ENCODE measurements around the gene MUS81.

DNA sequence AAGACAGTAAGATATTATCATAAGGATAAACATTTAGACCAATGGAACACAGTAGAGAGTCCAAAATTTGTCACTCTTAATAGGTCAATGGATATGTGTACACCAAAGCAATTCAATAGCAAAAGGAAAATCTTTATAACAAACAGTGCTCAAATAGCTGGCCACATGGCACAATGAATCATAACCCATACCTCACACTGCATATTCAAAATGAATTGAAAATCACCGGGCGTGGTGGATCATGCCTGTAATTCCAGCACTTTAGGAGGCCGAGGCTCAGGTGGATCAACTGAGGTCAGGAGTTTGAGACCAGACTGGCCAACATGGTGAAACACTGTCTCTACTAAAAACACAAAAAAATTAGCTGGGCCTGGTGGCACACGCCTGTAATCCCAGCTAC, 18.1 kb upstream of the MUS81 start:
- TF ChIP-seq, protein P1, sequence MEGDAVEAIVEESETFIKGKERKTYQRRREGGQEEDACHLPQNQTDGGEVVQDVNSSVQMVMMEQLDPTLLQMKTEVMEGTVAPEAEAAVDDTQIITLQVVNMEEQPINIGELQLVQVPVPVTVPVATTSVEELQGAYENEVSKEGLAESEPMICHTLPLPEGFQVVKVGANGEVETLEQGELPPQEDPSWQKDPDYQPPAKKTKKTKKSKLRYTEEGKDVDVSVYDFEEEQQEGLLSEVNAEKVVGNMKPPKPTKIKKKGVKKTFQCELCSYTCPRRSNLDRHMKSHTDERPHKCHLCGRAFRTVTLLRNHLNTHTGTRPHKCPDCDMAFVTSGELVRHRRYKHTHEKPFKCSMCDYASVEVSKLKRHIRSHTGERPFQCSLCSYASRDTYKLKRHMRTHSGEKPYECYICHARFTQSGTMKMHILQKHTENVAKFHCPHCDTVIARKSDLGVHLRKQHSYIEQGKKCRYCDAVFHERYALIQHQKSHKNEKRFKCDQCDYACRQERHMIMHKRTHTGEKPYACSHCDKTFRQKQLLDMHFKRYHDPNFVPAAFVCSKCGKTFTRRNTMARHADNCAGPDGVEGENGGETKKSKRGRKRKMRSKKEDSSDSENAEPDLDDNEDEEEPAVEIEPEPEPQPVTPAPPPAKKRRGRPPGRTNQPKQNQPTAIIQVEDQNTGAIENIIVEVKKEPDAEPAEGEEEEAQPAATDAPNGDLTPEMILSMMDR (IDR thresholded peaks at IDR 0.05; ENCODE audit: extremely low read depth in 1 of 2, insufficient read depth in 1 of 2, low read depth in 1 of 2, low read length in 2 of 2): no peak
- TF ChIP-seq POLR2AphosphoS5 (IDR thresholded peaks at IDR 0.05; ENCODE audit: insufficient read depth, low read depth, low read length): no peak
- no peak for TF ChIP-seq POLR2A (IDR thresholded peaks at IDR 0.05; ENCODE audit: low read depth, low read length)
- TF ChIP-seq FOS (IDR thresholded peaks at IDR 0.05; ENCODE audit: borderline replicate concordance, insufficient read depth, low read length): no peak
- no peak for TF ChIP-seq EZH2 (IDR thresholded peaks at IDR 0.05; ENCODE audit: borderline replicate concordance, low read depth, low read length, severe bottlenecking)

Data from endothelial cell of umbilical vein (primary cell).